HG02798 (cell line): Measurements from ENCODE around the gene AIFM2.
"Not testable (repeated sequence)": the region's sequence is repeated elsewhere in the genome, so short reads cannot be mapped to it uniquely, and the experiment has no call there.

Experiments
- ATAC-seq: cut with Tn5 transposase; IDR thresholded peaks from one replicate; pipeline ENCODE4 v1.9.1; 2021; ENCODE audit warnings: mild to moderate bottlenecking; ENCODE audit not compliant: unreplicated experiment, poor library complexity

The AIFM2 gene

GRCh38 chr10:70124415-70124814 is 8.2 kb downstream of the AIFM2 start:
- no peak for ATAC-seq

GRCh38 chr10:70123817-70124216 is 8.8 kb downstream of the AIFM2 start:
- ATAC-seq = no peak

- not testable (repeated sequence) for ATAC-seq
These were observed 9.5 kb downstream of the AIFM2 start for GRCh38 chr10:70123166-70123565.

- no peak for ATAC-seq
These were observed 9.9 kb downstream of the AIFM2 start for GRCh38 chr10:70122742-70123141.

- ATAC-seq = no peak
These were observed 11.2 kb downstream of the AIFM2 start for GRCh38 chr10:70121281-70121949.

GRCh38 chr10:70120417-70120816 is 12.2 kb downstream of the AIFM2 start:
- ATAC-seq = no peak

GRCh38 chr10:70119623-70120022 is 13.0 kb downstream of the AIFM2 start:
- ATAC-seq = no peak

- no peak for ATAC-seq
These were observed 13.4 kb downstream of the AIFM2 start for GRCh38 chr10:70119197-70119596.

- no peak for ATAC-seq
These were observed 14.4 kb downstream of the AIFM2 start for GRCh38 chr10:70118196-70118595.

DNA sequence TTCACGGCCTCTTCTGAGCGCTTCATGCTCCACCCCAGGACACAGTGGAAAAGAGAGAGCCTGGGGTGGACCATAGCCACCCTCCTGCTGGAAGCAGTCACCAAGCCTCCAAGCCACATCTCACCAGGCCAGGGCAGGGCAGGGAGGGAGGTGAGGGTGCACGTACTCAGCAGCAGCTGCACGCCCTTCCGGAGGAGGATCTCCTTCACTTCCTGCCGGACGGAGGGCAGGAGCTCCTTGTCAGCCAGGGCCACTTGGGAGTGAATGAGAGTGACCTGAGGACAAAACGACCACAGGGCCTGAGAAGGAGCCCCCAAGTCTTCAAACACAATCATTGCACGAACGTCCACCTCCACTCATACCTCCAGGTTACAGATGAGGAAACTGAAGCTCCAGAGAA is 15.0 kb downstream of the AIFM2 start:
- ATAC-seq = no peak

DNA sequence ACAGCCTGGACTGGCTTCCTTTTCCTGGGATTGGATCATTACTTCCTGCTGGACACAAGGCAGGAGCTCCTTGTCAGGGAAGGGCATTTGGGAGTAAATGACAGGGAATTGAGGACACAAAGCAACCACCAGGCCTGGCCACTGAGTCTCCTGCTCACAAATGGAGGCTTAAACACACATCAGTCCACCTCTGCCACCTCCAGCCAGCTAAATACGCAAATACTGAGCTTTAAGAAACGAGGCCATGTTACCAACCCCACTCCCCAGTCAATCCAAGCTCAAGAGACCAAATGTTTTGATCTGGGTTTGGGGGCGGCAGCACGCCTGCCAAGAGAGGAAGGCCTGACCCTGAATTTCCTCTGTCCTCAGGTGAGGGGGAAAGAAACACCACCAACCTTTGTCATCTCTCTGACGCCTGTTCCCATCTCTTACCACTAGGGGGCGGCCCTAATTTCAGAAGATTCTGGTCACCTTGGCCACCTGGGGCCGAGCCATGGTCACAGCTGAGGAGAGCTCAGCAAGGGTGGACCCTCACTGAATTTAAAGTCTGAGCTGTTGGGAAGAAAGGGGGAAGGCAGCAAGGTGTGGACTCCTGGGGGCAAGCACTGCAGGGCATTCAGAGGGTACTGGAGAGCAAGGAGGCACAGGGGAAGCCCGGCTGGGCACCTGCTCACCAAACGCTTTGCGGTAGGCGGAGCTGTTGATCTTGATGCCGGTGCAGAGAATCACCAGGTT is 16.5 kb downstream of the AIFM2 start:
- peak; percentile 46 for ATAC-seq

- ATAC-seq = no peak
These were observed 17.7 kb downstream of the AIFM2 start for GRCh38 chr10:70114902-70115301.

DNA sequence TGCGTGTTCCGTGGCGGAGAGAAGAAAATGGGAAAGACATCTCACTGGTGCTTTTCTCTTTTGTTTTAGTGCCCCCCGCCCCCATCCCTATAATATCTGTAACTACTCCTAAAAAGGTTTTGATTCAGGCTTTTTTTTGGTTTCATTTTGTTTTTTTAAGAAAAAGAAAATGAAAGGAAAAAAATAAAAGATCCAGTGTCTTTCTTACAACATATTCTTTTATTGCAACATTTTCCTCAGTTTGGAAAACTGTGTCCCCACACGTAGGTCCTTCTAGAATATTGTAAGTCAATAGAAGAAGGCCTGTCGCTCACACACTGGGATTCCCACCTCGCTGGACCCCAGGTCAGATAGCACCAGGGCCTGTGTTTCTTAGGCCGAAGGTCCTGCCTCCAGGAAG is 20.6 kb downstream of the AIFM2 start:
- no peak for ATAC-seq

DNA sequence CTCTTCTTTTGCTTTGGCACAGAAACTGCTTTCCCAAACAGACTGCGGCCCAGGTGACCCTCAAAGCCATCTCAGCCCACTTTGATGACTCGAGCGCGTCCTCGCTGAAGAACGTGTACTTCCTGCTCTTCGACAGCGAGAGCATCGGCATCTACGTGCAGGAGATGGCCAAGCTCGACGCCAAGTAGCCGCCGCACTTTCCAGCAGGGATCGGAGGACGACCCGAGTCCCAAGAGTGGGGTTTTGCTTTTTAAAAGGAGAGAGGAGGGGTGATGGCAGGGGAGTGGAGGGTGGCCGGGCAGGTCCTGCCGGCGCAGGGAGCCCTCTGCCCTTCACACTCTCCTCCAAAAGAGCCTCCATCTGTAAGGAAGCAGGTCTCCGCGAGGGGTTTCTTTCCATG is 21.1 kb downstream of the AIFM2 start:
- ATAC-seq = no peak

GRCh38 chr10:70109064-70109729 is 23.4 kb downstream of the AIFM2 start:
- no peak for ATAC-seq

- ATAC-seq = peak; percentile 64
These were observed 25.4 kb downstream of the AIFM2 start for GRCh38 chr10:70106958-70107791.

GRCh38 chr10:70101668-70102067 is 31.0 kb downstream of the AIFM2 start:
- no peak for ATAC-seq

DNA sequence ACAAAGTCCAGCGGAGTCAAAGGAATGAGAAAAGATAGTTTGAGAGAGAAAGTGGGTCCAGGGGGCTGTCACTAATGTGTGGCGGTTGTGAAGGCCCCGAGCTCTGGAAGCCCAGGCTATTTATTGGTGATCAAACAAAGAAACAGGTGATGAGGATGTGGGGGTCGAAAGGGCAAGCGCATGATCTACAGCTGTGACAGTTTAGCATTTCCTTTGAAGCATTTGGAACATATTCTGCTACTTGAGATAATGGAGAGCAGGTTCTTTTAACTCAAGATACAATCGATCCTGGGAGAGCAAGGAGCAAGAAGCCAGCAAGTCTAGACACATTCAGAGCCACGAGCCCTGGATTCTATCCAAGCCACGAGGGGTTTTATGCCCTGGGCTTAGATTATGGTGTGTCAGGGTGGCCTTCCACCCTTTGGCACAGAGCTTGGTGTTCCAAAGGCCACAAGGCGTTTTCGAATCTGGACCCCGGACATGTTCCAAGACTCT is 31.5 kb downstream of the AIFM2 start:
- not testable (repeated sequence) for ATAC-seq

- no peak for ATAC-seq
These were observed 34.4 kb downstream of the AIFM2 start for GRCh38 chr10:70098271-70098670.

- no peak for ATAC-seq
These were observed 35.2 kb downstream of the AIFM2 start for GRCh38 chr10:70097459-70097858.
